HCT116 (cell line): ENCODE results near the gene USP17L19.
"Not testable (repeated sequence)": the region's sequence is repeated elsewhere in the genome, so short reads cannot be mapped to it uniquely, and the experiment has no call there.

Source experiments
- ATF3 ChIP-seq: IDR thresholded peaks from 2 replicates; pipeline ENCODE4 v1.6.1; 2012
- CTCF ChIP-seq, 3 experiments: fragments of 200-600 bp in 1 of 3; sonication (generic) in 1 of 3; IDR thresholded peaks in 2 of 3; conservative IDR thresholded peaks in 1 of 3; 2 replicates each; pipeline ENCODE4 v1.5.1; 2012 to 2017; ENCODE audit warnings: low read depth in 2 of 3, low read length in 2 of 3, antibody characterized with exemption in 1 of 3, borderline replicate concordance in 1 of 3, control low read depth in 1 of 3, mild to moderate bottlenecking in 1 of 3, mixed read lengths in 1 of 3, mixed run types in 1 of 3, moderate library complexity in 1 of 3; ENCODE audit not compliant: insufficient read depth in 1 of 3
- EZH2 ChIP-seq: fragments of 200-600 bp; sonication (generic); IDR thresholded peaks from 2 replicates; pipeline ENCODE4 v1.6.1; 2017; ENCODE audit warnings: antibody characterized with exemption, mixed run types
- POLR2A ChIP-seq: IDR thresholded peaks from 2 replicates; pipeline ENCODE4 v1.7.0; 2011; ENCODE audit warnings: borderline replicate concordance; ENCODE audit not compliant: insufficient read depth, insufficient read length; ENCODE audit errors: extremely low read depth
- RAD21 ChIP-seq: IDR thresholded peaks from 2 replicates; pipeline ENCODE4 v1.6.1; 2012; ENCODE audit warnings: low read depth, mild to moderate bottlenecking
- REST ChIP-seq: IDR thresholded peaks from 2 replicates; pipeline ENCODE4 v1.6.1; 2012; ENCODE audit warnings: low read depth
- SRF ChIP-seq: IDR thresholded peaks from 2 replicates; pipeline ENCODE4 v1.6.1; 2012; ENCODE audit warnings: low read depth
- ZBTB33 ChIP-seq: IDR thresholded peaks from 2 replicates; pipeline ENCODE4 v1.6.1; 2011; ENCODE audit warnings: mild to moderate bottlenecking, low read length, moderate library complexity; ENCODE audit not compliant: insufficient replicate concordance; ENCODE audit errors: extremely low read depth

- TF ChIP-seq CTCF (IDR thresholded peaks at IDR 0.05 in 2 of 3, conservative IDR thresholded peaks at IDR 0.05 in 1 of 3; ENCODE audit: borderline replicate concordance in 1 of 3, insufficient read depth in 1 of 3, low read depth in 2 of 3, low read length in 2 of 3); ZBTB33; POLR2A; RAD21; REST; SRF; ATF3; EZH2: not testable (repeated sequence)
Measured at GRCh38 chr4:9214701-9215100, 38.5 kb upstream of the USP17L19 start.
